HUDEP-2 (cell line): ENCODE measurements around the gene CAPN6.

ENCODE experiments used
- DNase-seq, 76 experiments: peaks; one replicate each; lab custom pipeline; 2025; ENCODE audit not compliant: unreplicated experiment in 76 of 76; lab: John Stamatoyannopoulos, UW

The CAPN6 gene

DNA sequence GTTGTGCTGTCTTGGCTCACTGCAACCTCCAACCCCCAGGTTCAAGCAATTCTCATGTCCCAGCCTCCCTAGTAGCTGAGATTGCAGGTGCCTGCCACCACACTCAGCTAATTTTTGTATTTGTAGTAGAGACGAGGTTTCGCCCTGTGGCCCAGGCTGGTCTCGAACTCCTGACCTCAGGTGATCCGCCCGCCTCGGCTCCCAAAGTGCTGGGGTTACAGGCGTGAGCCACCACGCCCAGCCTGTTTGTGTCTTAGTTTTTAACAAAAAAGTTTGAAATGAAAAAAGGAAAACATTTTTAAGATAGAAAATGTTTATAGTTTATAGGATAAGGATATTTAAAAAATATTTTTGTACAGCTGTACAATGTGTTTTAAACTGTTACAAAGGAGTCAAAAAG is 62.4 kb downstream of the CAPN6 start:
- no peak for DNase-seq

DNA sequence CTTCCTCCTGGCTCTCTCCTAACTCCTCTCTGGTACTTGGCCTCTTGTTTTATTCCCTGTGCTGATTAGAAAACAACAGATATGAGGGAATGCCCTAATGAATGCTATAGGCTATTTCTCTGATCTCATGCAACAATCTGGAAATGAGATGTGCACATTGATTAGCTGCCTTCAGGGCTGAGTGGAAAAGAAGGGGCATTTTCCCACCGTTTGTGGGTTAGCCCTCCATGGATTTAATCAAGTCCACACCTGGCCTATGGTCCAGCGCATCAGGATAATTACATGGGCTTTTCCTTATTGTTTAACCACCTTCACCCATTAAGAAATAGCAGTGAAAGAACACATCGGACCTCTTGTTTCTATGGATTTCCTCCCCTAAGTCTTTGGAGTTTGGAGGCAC is 70.0 kb downstream of the CAPN6 start:
- DNase-seq = no peak

DNA sequence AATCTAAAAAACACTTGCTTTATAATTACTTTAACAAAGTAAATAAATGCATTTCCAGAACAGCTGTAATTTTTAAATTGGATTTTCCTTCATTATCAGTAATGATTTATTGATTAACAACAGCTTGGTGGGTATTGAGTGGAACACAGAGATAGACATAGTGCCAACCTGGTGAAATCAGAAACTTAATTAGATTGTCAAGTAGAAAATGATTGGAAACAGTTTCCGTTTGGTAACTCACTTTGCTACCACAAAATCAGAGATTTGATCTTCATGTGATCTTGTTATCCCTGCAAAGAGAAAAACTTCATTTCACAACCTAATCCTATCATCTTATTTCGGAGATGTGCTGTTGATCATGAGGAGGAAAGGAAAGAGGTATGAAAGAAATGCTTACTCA is 70.8 kb downstream of the CAPN6 start:
- no peak for DNase-seq
